ENCODE measurements around the gene ARHGEF11.

ARHGEF11 gene

GRCh38 chr1:157043685-157044084 lies 1.9 kb downstream of the ARHGEF11 start:
- DNase-seq, result no peak

- no peak for DNase-seq
These were observed 2.7 kb downstream of the ARHGEF11 start for GRCh38 chr1:157042846-157043245.

DNA sequence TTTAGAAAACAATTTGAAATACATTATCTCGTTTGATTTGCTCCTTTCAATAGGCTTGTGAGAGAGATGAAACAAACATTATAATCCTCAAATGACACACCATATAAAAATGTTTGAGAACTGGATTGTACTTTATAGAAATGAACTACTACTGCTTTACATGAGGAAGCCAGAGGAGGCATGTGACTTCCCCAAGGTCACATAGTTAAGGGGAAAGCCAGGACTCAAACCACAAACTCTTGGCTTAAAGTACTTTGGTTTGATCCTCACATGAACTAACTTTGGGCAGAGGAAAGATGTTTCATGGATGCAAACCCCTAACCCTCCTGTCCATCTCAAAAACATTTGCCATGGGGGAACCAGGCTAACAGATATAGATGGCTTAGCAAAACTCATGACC lies 4.7 kb downstream of the ARHGEF11 start:
- peak; percentile 86 for DNase-seq

DNA sequence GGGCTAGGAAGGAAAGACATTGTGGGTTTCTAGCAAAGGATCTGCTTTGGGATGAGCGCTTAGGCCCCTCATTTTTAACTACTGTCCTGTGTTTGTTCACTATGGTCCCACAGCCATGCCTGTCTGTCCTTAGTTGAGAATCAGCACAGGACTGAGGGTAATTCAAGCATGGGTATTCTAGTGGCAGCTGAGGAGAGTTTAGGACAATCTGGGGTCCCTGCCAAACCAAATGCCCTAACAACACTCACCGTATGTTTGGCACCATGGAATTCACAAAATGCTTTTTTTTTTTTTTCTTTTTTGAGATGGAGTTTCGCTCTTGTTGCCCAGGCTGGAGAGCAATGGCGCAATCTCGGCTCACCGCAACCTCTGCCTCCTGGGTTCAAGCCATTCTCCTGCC lies 10.4 kb downstream of the ARHGEF11 start:
- DNase-seq, result no peak

DNA sequence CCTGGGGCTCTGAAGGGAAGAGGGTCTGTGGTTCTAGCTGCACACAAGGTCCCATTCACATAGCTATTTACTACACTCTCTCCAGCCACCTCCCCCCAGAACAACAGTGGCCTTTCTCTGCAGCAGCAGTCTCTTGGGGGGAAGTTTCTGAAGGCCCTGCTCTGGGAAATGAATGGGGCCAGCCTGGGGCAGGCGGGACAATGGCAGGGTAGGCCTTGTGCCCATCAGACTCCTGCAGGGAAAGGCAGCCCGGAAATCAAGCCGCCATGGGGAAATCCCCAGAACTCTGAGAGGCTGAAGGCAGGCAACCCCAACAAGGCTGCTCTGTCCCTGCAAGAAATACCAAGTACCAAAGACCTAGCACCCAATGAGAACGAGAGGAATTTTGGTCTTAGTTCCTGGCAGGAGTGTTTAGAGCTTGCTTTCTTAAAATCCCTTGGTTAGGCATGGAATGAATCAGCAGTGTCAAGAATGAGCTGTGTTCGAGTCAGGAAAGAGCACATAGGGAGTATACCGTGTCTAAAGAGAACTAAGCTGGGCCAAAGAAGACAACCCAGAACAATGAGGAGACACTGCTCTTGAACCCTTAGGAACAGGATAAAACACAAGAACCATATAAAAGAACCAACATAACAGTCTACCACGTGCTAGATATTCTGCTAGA lies 11.3 kb downstream of the ARHGEF11 start:
- no peak for DNase-seq

DNA sequence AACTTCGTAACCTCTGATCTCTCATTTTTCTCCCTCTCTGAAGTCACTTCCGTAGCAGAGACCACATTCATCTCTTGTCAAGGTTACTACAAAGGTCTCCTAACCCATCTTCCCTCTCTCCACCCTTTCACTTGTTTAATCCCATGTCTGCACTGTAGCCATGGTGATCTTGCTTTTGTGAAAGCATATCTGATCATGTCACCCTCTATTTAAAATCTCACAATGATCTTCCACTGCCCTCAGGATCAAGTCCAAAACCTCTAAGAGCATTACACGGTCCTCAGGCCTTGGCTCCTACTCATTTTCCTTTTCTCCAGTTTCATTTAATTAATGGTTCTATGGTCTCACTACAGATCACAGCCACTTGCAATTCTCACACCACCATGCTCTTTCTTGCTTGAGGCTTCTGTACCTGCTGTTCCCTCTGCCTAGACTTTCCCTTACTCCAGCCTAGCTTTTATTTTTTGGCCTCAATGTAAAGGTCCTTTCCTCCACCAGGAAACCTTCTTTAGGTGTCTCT lies 12.1 kb downstream of the ARHGEF11 start:
- DNase-seq, result no peak

GRCh38 chr1:157032303-157032702 lies 13.2 kb downstream of the ARHGEF11 start:
- no peak for DNase-seq

- no peak for DNase-seq
These were observed 14.8 kb downstream of the ARHGEF11 start for GRCh38 chr1:157030728-157031127.

GRCh38 chr1:157028674-157029073 lies 16.9 kb downstream of the ARHGEF11 start:
- no peak for DNase-seq

DNA sequence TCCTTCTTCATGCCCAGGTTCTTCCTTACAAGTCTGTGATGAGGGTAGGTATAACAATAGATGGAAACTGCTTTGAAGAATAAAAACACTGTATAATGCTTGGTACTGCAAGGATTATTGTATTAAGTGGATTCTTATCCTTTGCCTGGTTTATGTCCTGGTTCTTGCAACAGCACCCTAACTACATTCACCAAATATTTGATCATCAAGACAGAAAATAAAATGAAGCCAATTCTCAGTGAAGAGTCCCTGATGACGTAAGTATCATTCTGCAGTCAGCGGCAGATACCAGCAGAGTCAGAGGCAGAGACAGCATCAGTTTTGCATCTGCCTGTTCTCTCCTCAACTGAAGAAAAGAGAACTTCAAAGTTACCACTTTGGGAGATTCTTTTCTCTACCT lies 19.7 kb downstream of the ARHGEF11 start:
- peak; percentile 15 for DNase-seq

DNA sequence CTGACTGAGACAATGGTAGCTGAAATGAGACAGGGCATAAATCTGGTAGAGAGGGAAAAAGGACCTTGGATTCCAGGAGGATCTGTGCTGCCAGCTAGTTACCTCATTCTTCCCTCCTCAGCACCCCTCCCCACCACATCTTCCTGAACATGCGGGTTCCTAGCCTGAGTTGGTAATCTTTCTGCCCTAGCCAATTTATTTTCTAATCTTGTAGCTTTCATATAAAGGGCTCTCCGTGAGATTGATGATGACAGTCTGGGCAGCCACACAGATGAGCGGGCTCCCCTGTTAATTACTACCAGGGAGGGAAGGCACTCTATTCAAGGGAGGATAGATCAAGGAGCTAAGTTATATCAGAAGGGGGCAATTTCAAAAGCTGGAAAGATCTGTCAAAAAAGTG lies 20.2 kb downstream of the ARHGEF11 start:
- DNase-seq, result no peak

DNA sequence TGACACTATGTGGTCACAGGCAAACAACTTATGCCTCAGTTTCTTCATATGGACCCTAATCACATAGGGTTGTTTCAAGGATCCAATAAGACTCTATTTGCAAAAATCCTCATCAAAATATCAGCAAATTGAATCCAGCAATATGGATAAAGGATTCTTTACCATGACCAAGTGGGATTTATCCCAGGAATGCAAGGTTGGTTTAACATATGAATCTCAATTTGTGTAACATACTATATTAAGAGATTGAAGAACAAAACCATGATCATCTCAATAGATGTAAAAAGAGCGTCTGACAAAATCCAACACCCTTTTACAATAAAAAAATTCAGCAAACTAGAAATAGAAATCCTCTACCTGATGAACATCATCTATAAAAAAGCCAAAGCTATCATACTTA lies 23.9 kb downstream of the ARHGEF11 start:
- DNase-seq, result no peak

- DNase-seq, result no peak
These were observed 26.1 kb downstream of the ARHGEF11 start for GRCh38 chr1:157019457-157019856.

DNA sequence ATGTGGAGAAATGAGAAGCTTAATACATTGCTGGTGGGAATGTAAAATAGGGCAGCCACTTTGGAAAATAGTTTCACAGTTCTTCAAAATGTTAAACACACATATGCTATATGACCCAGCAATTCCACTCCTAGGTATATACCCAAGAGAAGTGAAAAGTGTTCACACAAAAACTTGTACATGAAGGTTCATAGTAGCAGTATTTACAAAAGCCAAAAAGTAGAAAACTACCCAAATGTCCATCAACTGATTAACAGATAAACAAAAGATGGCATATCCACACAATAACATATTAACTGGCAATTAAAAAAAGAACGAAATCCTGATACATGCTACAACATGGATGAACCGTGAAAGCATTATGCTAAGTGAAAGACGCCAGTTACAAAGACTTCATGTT lies 33.7 kb downstream of the ARHGEF11 start:
- no peak for DNase-seq

DNA sequence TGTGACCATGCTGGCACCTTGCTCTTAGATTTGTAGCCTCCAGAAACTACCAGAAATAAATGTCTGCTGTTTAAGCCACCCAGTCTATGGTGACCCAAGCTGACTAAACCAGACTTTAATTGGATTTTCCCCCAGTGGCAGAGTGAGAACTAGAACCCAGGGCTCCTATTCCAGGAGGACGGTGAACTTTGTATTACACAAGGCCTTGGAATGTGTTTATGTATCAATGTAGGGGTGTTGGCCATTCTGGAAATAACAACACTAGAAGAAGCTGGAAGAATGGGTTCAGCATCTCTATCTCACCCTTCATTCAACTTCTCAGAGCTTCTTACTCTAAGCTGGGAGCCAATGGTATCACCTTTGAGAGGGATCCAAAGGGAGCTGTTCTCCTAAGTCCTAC lies 37.0 kb downstream of the ARHGEF11 start:
- peak; percentile 37 for DNase-seq

DNA sequence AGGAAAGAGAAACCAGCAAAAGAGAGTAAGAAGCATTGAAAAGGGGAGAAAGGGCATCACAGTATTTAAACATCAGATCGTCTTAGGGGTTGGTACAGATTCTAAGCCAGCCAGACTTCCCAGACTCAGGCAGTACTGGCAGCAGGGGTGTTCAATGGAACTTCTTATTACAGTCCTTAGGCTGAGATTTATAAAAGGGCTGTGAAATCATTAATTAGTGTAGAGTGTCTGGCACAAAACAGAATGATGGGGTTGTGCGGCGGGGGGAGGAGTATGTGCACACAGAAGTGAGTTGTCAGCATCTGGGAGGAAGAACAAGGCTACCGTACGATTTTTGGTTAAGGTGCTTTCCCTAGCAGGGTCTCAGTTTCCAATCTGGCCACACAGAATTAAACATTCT lies 38.2 kb downstream of the ARHGEF11 start:
- no peak for DNase-seq

DNA sequence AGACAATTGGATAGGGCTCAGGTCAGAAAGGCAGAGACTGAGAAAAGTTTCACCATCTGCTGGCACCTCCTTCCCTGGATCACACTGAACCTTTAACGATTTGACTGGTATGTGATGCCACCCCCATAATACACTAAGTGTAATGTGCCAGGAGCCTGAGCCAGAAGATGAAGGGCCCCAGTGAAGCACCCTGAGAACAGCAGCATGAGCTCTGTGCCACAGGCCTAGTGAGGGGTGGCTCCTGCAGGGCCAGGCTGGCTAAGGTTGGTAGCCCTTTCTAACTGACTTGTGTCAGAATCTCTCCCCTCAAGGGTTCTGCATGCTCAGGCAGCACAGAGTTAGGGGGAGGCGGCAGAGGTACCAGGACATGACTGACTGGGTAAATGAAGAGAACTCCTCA lies 38.9 kb downstream of the ARHGEF11 start:
- no peak for DNase-seq

DNA sequence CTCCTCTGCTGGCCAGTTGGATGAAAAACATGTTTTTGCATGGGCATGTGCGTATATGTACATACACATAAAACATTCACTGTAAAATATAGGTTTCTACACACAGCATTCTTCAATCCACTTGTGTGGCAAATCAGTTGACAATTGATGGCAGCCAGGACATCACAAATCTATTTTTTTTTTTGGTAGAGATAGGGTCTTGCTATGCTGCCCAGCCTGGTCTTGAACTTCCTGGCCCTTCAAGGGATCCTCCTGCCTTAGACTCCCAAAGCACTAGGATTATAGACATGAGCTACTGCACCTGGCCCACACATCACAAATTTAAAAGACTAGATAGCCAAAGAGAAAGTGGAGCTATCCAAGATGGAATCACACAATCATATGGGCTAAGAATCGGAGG lies 39.6 kb downstream of the ARHGEF11 start:
- no peak for DNase-seq

GRCh38 chr1:157004806-157005205 lies 40.7 kb downstream of the ARHGEF11 start:
- no peak for DNase-seq

DNA sequence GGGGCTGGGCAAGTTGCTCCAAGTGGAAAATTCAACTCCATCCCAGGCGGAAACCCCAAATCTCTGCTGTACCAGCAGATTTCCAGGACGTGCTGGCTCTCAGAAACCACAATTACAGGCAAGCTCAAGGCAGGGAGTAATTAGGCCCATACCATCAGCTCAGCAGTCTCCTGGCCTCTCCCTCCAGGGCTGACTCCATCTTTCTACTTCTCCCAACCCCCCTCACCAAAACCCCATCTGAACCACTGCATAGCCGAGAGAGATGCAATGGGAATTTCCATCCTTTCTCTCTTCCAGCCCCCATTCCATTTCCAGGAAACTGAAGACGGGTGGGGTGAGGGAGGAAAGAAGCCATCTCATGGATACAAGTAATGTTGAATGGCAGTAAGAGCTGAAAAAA lies 41.2 kb downstream of the ARHGEF11 start:
- no peak for DNase-seq

- no peak for DNase-seq
These were observed 44.2 kb downstream of the ARHGEF11 start for GRCh38 chr1:157001304-157001703.

DNA sequence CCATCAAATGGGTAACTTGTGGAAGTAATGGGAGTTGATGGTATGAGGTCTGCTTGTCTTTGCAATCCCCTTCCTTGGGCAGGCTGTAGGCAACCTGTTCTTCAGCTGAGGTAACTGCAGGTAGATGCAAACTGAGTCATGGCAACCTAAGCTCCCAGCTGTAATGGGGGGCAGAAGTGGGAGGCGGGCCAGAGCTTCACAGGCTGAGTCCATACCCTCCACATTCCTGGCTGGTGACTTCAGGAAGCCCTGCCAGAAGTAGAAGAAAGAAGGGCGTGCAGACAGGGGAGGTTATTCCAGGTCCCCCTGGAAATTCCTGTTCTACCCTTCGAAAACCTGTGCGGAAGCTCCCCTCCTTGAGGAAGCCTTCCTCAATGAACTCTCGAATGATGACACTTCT lies 44.9 kb downstream of the ARHGEF11 start:
- DNase-seq, result no peak

DNA sequence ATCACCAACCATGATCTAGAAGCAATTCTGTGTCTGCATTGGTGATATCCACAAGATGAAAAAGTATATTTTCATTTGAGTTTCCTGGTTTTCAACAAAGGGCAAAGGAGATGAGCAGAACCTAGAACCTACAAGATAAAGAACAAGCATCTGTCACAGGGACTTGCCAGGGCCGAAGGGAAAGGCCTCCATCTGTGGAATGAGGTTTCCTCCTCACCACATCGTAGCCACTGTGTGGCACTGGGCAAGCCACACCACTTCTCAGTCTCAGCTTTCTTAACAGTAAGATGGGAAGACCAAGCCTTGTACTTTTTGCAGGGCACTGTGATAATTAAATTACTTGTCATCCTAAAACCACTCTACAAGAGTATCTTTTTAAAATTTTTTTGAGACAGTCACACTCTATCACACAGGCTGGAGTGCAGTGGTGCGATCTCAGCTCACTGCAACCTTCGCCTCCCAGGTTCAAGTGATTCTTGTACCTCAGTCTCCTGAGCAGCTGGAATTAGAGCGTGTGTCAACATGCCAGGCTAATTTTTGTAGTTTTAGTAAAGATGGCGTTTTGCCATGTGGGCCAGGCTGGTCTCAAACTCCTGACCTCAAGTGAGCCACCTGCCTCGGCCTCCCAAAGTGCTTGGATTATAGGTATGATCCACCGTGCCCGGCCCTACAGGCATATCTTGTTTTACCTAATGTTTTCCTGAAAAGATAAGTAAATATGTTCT lies 45.8 kb downstream of the ARHGEF11 start:
- no peak for DNase-seq

GRCh38 chr1:156998840-156999500 lies 46.6 kb downstream of the ARHGEF11 start:
- DNase-seq, result no peak

Data from HCEC 1CT (cell line).